Suprapubic skin (tissue), 4 donors: Measurements from ENCODE around the gene CHRNB1.

ENCODE experiments used
- EP300 ChIP-seq: sonication (generic); formaldehyde crosslinking; IDR thresholded peaks from one replicate; pipeline ENCODE4 v1.6.1; 2017; ENCODE audit warnings: antibody characterized with exemption
- POLR2A ChIP-seq, 2 donors: fragments of 450-650 bp; IDR thresholded peaks; one replicate each; pipeline ENCODE4 v1.6.1; 2017; ENCODE audit warnings: antibody characterized with exemption in 2 of 2, mild to moderate bottlenecking in 2 of 2, moderate library complexity in 2 of 2
- POLR2AphosphoS5 ChIP-seq, 3 donors: sonication (generic); formaldehyde crosslinking; IDR thresholded peaks; one replicate each; pipeline ENCODE4 v1.6.1; 2017; ENCODE audit warnings: antibody characterized with exemption in 3 of 3
- TF ChIP-seq, protein P1 (sequence below), 2 donors: fragments of 200-600 bp in 1 of 2; fragments of 450-650 bp in 1 of 2; sonication (generic) in 1 of 2; IDR thresholded peaks; one replicate each; pipeline ENCODE4 v1.5.1; 2016 to 2019; ENCODE audit warnings: antibody characterized with exemption in 2 of 2, mild to moderate bottlenecking in 1 of 2, moderate library complexity in 1 of 2

DNA sequence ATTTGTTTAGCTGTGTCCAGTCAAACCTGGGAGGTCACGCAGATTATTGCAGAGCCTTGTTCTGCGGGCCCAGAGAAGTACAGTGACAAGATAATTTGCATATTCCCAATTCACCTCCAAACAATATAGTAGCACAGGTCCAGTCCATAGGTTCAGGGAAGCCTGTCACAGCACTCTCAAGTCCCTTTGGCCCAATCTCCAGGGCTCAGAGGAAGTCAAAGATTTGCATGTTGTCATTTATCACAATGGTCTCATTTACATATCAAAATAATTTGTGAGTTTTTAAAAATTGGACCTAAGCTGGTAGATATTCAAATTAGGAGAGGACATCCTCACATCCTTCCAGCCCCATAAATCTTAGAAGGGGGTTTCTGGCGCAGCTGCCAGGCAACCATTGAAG, 22.6 kb downstream of the CHRNB1 start:
- TF ChIP-seq POLR2A (IDR thresholded peaks at IDR 0.05) (no peak), POLR2AphosphoS5 (IDR thresholded peaks at IDR 0.05) (no peak), EP300 (no peak)
- TF ChIP-seq, protein P1, sequence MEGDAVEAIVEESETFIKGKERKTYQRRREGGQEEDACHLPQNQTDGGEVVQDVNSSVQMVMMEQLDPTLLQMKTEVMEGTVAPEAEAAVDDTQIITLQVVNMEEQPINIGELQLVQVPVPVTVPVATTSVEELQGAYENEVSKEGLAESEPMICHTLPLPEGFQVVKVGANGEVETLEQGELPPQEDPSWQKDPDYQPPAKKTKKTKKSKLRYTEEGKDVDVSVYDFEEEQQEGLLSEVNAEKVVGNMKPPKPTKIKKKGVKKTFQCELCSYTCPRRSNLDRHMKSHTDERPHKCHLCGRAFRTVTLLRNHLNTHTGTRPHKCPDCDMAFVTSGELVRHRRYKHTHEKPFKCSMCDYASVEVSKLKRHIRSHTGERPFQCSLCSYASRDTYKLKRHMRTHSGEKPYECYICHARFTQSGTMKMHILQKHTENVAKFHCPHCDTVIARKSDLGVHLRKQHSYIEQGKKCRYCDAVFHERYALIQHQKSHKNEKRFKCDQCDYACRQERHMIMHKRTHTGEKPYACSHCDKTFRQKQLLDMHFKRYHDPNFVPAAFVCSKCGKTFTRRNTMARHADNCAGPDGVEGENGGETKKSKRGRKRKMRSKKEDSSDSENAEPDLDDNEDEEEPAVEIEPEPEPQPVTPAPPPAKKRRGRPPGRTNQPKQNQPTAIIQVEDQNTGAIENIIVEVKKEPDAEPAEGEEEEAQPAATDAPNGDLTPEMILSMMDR (IDR thresholded peaks at IDR 0.05): no peak
